Trophoblast cell (in vitro differentiated cells and primary cell): ENCODE measurements around the gene GAGE13.
"Not testable (repeated sequence)": the region's sequence is repeated elsewhere in the genome, so short reads cannot be mapped to it uniquely, and the experiment has no call there.

Experiments
- DNase-seq, 2 donors: peaks; one replicate each; pipeline ENCODE4 v3.0.0-alpha.2; 2016
- H2AFZ ChIP-seq: 2 replicates; pipeline ENCODE4 v1.6.1; 2013; ENCODE audit warnings: low read length, moderate library complexity, mild to moderate bottlenecking; ENCODE audit not compliant: insufficient read depth, poor library complexity
- H2AK5ac ChIP-seq: 2 replicates; pipeline ENCODE4 v1.6.1; 2013; ENCODE audit warnings: mild to moderate bottlenecking, low read length
- H2BK120ac ChIP-seq: 2 replicates; pipeline ENCODE4 v1.6.1; 2013; ENCODE audit warnings: low read length, mild to moderate bottlenecking, moderate library complexity; ENCODE audit not compliant: insufficient read depth, poor library complexity
- H2BK12ac ChIP-seq: 2 replicates; pipeline ENCODE4 v1.6.1; 2013; ENCODE audit warnings: mild to moderate bottlenecking, low read length, moderate library complexity
- H2BK5ac ChIP-seq: 2 replicates; pipeline ENCODE4 v1.6.1; 2013; ENCODE audit warnings: low read length, low read depth, moderate library complexity, mild to moderate bottlenecking; ENCODE audit not compliant: poor library complexity
- H3K14ac ChIP-seq: 2 replicates; pipeline ENCODE4 v1.6.1; 2013; ENCODE audit warnings: mild to moderate bottlenecking, low read length
- H3K18ac ChIP-seq: 2 replicates; pipeline ENCODE4 v1.6.1; 2013; ENCODE audit warnings: mild to moderate bottlenecking, low read length
- H3K23ac ChIP-seq: 2 replicates; pipeline ENCODE4 v1.6.1; 2013; ENCODE audit warnings: low read length
- H3K27ac ChIP-seq: 2 replicates; pipeline ENCODE4 v1.5.1; 2013; ENCODE audit warnings: low read depth, mild to moderate bottlenecking, inconsistent platforms, low read length, moderate library complexity
- H3K27me3 ChIP-seq: 2 replicates; pipeline ENCODE4 v1.6.1; 2013; ENCODE audit warnings: inconsistent platforms, mild to moderate bottlenecking, low read length, moderate library complexity; ENCODE audit not compliant: insufficient read depth
- H3K36me3 ChIP-seq, 2 experiments: 1 replicate in 1 of 2; 2 replicates in 1 of 2; pipeline ENCODE4 v1.6.1; 2013; ENCODE audit warnings: low read length in 2 of 2, mild to moderate bottlenecking in 2 of 2, moderate library complexity in 1 of 2; ENCODE audit not compliant: insufficient read depth in 2 of 2, control insufficient read depth in 1 of 2
- H3K4ac ChIP-seq: 2 replicates; pipeline ENCODE4 v1.6.1; 2013; ENCODE audit warnings: low read depth, mild to moderate bottlenecking, low read length, moderate library complexity
- H3K4me1 ChIP-seq, 2 experiments: 1 replicate in 1 of 2; 2 replicates in 1 of 2; pipeline ENCODE4 v1.6.1; 2013; ENCODE audit warnings: low read length in 2 of 2, mild to moderate bottlenecking in 2 of 2, moderate library complexity in 1 of 2; ENCODE audit not compliant: insufficient read depth in 2 of 2, control insufficient read depth in 1 of 2
- H3K4me2 ChIP-seq: 2 replicates; pipeline ENCODE4 v1.6.1; 2013; ENCODE audit warnings: inconsistent platforms, mild to moderate bottlenecking, low read length, moderate library complexity
- H3K4me3 ChIP-seq: 2 replicates; pipeline ENCODE4 v1.5.1; 2013; ENCODE audit warnings: mild to moderate bottlenecking, low read depth, low read length, inconsistent platforms
- H3K79me1 ChIP-seq: one replicate; pipeline ENCODE4 v1.6.1; 2013; ENCODE audit warnings: low read length
- H3K79me2 ChIP-seq: 2 replicates; pipeline ENCODE4 v1.6.1; 2013; ENCODE audit warnings: low read length, mild to moderate bottlenecking; ENCODE audit not compliant: control insufficient read depth, insufficient read depth, poor library complexity
- H3K9ac ChIP-seq: 2 replicates; pipeline ENCODE4 v1.6.1; 2013; ENCODE audit warnings: mild to moderate bottlenecking, low read length
- H3K9me3 ChIP-seq: 2 replicates; pipeline ENCODE4 v1.6.1; 2013; ENCODE audit warnings: low read depth, mild to moderate bottlenecking, control low read depth, inconsistent platforms, low read length; ENCODE audit not compliant: insufficient read depth
- H4K12ac ChIP-seq: 2 replicates; pipeline ENCODE4 v1.6.1; 2013; ENCODE audit warnings: low read depth, mild to moderate bottlenecking, low read length, moderate library complexity
- H4K8ac ChIP-seq: 2 replicates; pipeline ENCODE4 v1.6.1; 2013; ENCODE audit warnings: low read depth, mild to moderate bottlenecking, low read length, moderate library complexity
- H4K91ac ChIP-seq: one replicate; pipeline ENCODE4 v1.6.1; 2013; ENCODE audit warnings: low read depth, mild to moderate bottlenecking, low read length, moderate library complexity
- WGBS: extraction: QIAGEN DNeasy Blood & Tissue Kit; methylation state at CpG from one replicate; pipeline ENCODE4 v1.1.7; 2013; ENCODE audit warnings: missing lambda C conversion rate; ENCODE audit not compliant: insufficient read length, insufficient coverage; ENCODE audit errors: extremely low coverage; 5-methylcytosine and 5-hydroxymethylcytosine counted together

GAGE13 gene

GRCh38 chrX:49307775-49308174 is 23.6 kb upstream of the GAGE13 start:
- not testable (repeated sequence) for H3K9ac ChIP-seq
- WGBS = no CpG with 5 or more reads among the region's 2 CpGs

DNA sequence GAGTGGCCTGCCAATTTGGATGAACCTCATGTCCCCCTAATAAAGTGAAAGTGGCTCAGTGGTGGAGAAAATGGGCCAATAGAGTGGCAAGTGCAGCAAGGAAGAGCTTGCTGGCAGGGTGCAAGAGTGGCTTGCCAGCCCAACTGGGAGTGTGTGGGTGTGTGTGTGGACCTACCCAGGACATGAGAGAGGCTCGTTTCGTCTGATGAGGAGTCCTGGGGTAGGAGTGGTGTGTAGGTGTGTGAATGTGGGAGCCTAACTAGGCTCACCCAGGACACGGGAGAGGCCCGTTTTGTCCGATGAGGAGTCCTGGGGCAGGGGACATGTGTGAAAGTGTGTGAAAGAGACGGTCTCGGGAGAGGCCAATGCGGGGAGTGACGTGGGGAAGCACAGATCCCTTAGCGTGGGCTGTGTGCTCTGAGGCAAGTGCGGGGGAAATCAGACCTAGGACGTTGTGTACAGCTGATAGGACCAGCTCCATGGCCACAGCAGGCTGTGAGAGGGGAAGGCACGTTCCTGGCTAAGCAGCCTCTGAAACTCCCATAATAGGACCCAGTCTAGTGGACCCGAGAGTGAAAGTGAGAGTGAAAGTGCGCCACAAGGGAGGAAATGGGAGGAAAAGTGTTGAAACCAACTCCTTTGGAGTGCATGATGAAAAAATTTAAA is 22.6 kb upstream of the GAGE13 start:
- Histone ChIP-seq H4K12ac (peak overlapping the region; percentile 72), H3K4me1 (peaks cover 6 to 10% of the 10 kb centered on the region in 2 experiments), H3K4ac (peak overlapping the region; percentile 58), H3K23ac (no peak overlapping the region), H3K36me3 (no peaks in the 10 kb centered on the region), H3K9me3 (no peaks in the 10 kb centered on the region), H3K79me1 (peaks cover 7% of the 10 kb centered on the region), H4K91ac (peak overlapping the region; percentile 93), H3K18ac (peak overlapping the region; percentile 82), H3K4me3 (no peak overlapping the region), H2AFZ (peak overlapping the region; percentile 88), H2AK5ac (peak overlapping the region; percentile 85), H3K27ac (peak overlapping the region; percentile 85), H3K9ac (no peak overlapping the region), H3K4me2 (no peak overlapping the region), H2BK12ac (peak overlapping the region; percentile 94), H3K14ac (peak overlapping the region; percentile 94), H2BK120ac (peak overlapping the region; percentile 87), H4K8ac (peak overlapping the region; percentile 92), H3K79me2 (peaks cover 3% of the 10 kb centered on the region), H3K27me3 (no peaks in the 10 kb centered on the region), H2BK5ac (peak overlapping the region; percentile 87)
- DNase-seq = no peak
- WGBS = no CpG with 5 or more reads among the region's 15 CpGs

More at GRCh38 chrX:49307775-49308174, 23.6 kb upstream of the GAGE13 start:
- H2AK5ac ChIP-seq, H3K23ac ChIP-seq, H3K79me2 ChIP-seq, H3K4me2 ChIP-seq, H3K4ac ChIP-seq, H3K9me3 ChIP-seq, H2BK120ac ChIP-seq, DNase-seq, H4K8ac ChIP-seq, H3K4me3 ChIP-seq, H3K14ac ChIP-seq, H4K12ac ChIP-seq, H4K91ac ChIP-seq, H3K36me3 ChIP-seq, H2BK5ac ChIP-seq, H3K27ac ChIP-seq, H3K4me1 ChIP-seq, H3K27me3 ChIP-seq, H2AFZ ChIP-seq, H3K79me1 ChIP-seq, H3K18ac ChIP-seq, H2BK12ac ChIP-seq: not testable (repeated sequence)

- H4K91ac ChIP-seq = peak overlapping the region; percentile 68
- H2AFZ ChIP-seq = peak overlapping the region; percentile 71
- H3K14ac ChIP-seq = no peak overlapping the region
- H3K4me1 ChIP-seq = peaks cover 6 to 10% of the 10 kb centered on the region in 2 experiments
- no peaks in the 10 kb centered on the region for H3K27me3 ChIP-seq
- DNase-seq = no peak
- H3K79me2 ChIP-seq = peaks cover 3% of the 10 kb centered on the region
- WGBS = no CpG with 5 or more reads among the region's 8 CpGs
- peak overlapping the region; percentile 85 for H3K27ac ChIP-seq
- no peak overlapping the region for H2BK12ac ChIP-seq
- H2AK5ac ChIP-seq = no peak overlapping the region
- no peak overlapping the region for H3K4me3 ChIP-seq
- no peak overlapping the region for H4K12ac ChIP-seq
- peak overlapping the region; percentile 83 for H2BK120ac ChIP-seq
- peak overlapping the region; percentile 65 for H4K8ac ChIP-seq
- peak overlapping the region; percentile 48 for H3K4me2 ChIP-seq
- no peak overlapping the region for H3K23ac ChIP-seq
- H3K36me3 ChIP-seq = no peaks in the 10 kb centered on the region
- H2BK5ac ChIP-seq = peak overlapping the region; percentile 76
- no peak overlapping the region for H3K9ac ChIP-seq
- no peak overlapping the region for H3K18ac ChIP-seq
- H3K9me3 ChIP-seq = no peaks in the 10 kb centered on the region
- no peak overlapping the region for H3K4ac ChIP-seq
- peaks cover 7% of the 10 kb centered on the region for H3K79me1 ChIP-seq
Measured at GRCh38 chrX:49309401-49309981, 21.9 kb upstream of the GAGE13 start.

DNA sequence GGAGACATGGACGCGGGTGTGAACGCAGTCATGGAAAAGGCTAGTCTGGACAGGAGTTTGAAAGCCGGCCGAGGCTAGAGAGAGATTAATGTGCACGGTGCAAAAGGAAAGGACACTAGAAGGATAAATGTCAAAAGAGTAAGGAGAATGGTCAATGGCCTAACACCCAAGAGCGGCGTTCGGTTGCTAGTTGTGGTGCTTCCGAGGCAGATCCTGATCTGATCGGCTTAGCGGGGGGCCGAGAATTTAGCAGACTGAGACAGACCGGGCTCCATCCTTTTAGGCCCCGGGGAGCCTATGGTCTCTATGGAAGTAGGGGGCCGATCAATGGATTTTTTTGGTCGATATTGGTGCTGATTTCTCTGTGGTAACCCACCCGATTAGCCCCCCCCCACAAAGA is 21.0 kb upstream of the GAGE13 start:
- Histone ChIP-seq H2BK12ac (no peak overlapping the region), H4K91ac (peak overlapping the region; percentile 43), H2AK5ac (no peak overlapping the region), H3K23ac (no peak overlapping the region), H3K79me2 (peaks cover 3% of the 10 kb centered on the region), H2BK5ac (no peak overlapping the region), H4K8ac (peak overlapping the region; percentile 73), H3K18ac (peak overlapping the region; percentile 18), H4K12ac (peak overlapping the region; percentile 43), H3K9me3 (no peaks in the 10 kb centered on the region), H3K4me3 (no peak overlapping the region), H3K27ac (peak overlapping the region; percentile 17), H3K4me2 (no peak overlapping the region), H3K27me3 (no peaks in the 10 kb centered on the region), H2AFZ (no peak overlapping the region), H3K79me1 (peaks cover 7% of the 10 kb centered on the region), H3K36me3 (no peaks in the 10 kb centered on the region), H3K4me1 (peaks cover 6 to 10% of the 10 kb centered on the region in 2 experiments), H2BK120ac (no peak overlapping the region), H3K9ac (no peak overlapping the region), H3K14ac (no peak overlapping the region), H3K4ac (no peak overlapping the region)
- DNase-seq = no peak
- no CpG with 5 or more reads among the region's 18 CpGs for WGBS
